Measurements from ENCODE around the gene TENM3. TPM values are rescaled to one million over a fixed set of nuclear protein-coding genes. Genes with fewer than 3 reads are reported as not detected.

The TENM3 gene
- total RNA-seq, 4 donors from 2014 or later = 19.7 to 47.2 (median 33.0) TPM

DNA sequence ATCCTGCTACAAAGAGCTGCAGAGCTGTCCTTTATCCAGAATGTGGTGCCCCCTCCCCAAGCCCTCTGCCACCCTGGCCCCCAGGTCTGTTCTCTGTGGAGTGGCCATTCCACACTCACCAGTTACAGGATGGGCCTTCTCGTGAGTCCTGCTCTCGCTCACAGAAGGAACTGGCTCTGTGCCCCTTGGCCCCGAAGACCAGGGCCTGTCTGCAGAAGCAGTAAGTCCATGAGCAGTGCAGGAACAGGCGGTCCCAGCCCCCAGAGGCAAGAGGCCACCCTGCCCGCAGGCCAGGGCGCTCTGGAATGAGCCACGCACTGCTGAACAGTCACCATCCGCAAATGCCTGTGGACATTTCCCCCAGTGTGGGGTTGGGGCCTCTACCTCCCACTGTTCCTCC, 581.8 kb downstream of the TENM3 start:
- TF ChIP-seq, protein P1, sequence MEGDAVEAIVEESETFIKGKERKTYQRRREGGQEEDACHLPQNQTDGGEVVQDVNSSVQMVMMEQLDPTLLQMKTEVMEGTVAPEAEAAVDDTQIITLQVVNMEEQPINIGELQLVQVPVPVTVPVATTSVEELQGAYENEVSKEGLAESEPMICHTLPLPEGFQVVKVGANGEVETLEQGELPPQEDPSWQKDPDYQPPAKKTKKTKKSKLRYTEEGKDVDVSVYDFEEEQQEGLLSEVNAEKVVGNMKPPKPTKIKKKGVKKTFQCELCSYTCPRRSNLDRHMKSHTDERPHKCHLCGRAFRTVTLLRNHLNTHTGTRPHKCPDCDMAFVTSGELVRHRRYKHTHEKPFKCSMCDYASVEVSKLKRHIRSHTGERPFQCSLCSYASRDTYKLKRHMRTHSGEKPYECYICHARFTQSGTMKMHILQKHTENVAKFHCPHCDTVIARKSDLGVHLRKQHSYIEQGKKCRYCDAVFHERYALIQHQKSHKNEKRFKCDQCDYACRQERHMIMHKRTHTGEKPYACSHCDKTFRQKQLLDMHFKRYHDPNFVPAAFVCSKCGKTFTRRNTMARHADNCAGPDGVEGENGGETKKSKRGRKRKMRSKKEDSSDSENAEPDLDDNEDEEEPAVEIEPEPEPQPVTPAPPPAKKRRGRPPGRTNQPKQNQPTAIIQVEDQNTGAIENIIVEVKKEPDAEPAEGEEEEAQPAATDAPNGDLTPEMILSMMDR (IDR thresholded peaks at IDR 0.05) = no peak
- no peak for DNase-seq (ENCODE audit: low spot score)
- ATAC-seq (ENCODE audit: low FRiP score) = no peak

DNA sequence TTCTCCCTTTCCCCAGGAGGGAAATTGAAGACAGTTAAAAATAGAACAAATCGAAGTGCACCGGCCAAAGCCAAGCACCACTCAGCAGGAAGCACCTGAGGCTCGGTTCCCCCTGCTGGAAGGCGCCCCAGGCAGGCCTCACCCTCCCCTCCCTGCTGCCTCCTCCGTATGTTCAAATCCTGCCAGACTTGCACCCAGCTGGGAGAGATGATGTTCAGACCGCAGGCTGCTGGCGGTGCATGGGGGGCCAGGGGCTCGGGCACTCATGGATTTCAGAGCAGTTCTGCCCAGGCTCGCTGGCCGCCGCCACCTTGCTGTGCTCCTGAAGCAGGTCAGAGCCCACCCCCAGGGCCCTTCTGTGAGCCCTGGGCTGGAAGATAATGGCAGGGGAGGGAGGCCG, 582.6 kb downstream of the TENM3 start:
- TF ChIP-seq, protein P1 (IDR thresholded peaks at IDR 0.05) = no peak
- DNase-seq (ENCODE audit: low spot score) = no peak
- no peak for ATAC-seq (ENCODE audit: low FRiP score)

DNA sequence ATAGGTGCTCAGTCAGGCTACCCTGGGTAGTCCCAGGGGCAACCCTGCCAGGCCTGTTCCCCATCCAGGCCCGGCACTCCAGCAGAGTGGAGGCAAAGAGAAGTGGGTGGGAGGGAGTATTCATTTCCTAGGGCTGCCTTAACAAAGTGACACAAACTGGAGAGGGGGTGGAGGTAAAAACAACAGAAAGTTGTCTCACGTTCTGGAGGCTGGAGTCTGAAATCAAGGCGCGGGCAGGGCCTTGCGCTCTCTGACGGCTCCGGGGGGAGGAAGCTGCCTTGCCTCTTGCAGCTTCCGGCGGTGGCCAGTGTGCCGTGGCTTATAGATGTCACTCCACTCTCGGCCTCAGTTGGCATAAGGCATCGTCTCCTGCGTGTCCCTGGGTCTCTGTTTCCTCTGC, 583.2 kb downstream of the TENM3 start:
- TF ChIP-seq, protein P1 (IDR thresholded peaks at IDR 0.05) = no peak
- no peak for ATAC-seq (ENCODE audit: low FRiP score)
- DNase-seq (ENCODE audit: low spot score) = no peak

DNA sequence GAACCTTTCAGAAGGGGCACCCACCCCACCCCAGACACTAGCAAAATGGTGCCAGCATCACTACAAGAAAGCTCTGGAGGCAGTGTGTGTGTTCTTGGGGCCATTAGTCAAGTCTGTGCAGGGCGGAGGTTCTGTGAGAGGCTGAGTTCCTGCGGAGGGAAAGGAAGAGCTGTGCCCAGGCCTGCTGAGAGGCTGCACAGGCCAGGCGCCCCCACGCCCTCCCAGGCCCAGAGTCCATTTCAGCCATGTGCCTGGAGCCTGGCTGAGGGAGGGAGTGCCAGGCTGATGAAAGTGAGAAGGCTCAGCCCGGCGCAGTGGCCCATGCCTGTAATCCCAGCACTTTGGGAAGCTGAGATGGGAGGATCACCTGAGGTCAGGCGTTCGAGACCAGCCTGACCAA, 584.0 kb downstream of the TENM3 start:
- ATAC-seq (ENCODE audit: low FRiP score) (no peak), DNase-seq (ENCODE audit: low spot score) (no peak)
- TF ChIP-seq, protein P1 (IDR thresholded peaks at IDR 0.05) = no peak

DNA sequence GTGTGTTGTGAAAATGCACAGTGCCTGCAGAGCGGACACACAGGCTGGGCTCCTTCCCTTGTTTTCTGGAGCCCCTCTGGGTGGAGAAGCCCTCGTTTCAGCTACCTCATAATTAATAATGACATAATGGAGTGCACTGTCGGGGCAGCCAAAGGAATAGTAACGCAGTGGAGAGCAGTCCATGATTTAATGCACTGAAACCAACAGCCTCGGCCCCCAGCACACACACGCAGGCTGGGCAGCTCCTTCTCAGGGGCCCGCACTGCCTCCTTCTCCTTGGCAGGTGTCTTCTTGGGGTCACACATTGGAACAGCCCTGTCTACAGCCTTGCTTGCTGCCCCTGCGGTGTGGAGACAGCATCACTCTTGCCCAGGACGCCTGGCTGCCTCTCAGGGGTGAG, 584.8 kb downstream of the TENM3 start:
- TF ChIP-seq, protein P1 (IDR thresholded peaks at IDR 0.05) = no peak
- ATAC-seq (ENCODE audit: low FRiP score) (no peak), DNase-seq (ENCODE audit: low spot score) (no peak)

DNA sequence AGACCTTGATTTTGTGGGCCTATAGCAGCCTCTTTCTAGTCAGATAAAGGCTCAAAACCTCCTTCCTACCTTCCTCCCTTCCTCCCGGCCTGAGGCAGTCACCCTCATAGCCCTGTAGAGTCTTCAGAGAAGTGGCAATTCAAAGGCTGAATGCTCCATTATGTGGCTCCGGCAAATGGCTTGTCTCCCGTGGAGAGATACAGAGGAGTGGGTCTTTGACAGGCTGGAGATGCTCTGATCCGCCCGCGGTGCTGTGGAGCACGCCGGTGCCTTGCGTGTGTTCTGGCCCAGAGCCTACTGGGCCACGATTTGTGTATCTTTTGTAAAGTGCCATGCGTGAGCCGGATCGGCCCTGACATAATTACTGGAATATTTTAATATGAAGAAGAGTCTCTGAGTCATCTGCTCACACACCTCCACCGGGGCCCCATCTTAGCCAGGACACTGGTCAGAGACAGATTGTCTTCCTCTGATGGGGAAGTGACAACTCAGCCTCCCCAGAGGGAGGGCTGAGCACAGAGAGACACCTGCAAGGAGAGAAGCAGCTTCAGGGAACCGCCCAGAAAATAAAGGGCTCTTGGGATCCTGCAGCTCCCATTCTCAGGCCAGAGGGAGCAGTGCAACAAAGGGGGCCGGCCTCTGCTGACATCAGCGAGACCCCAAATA, 585.3 kb downstream of the TENM3 start:
- TF ChIP-seq, protein P1 (IDR thresholded peaks at IDR 0.05) = no peak
- DNase-seq (ENCODE audit: low spot score) (no peak), ATAC-seq (ENCODE audit: low FRiP score) (no peak)

DNA sequence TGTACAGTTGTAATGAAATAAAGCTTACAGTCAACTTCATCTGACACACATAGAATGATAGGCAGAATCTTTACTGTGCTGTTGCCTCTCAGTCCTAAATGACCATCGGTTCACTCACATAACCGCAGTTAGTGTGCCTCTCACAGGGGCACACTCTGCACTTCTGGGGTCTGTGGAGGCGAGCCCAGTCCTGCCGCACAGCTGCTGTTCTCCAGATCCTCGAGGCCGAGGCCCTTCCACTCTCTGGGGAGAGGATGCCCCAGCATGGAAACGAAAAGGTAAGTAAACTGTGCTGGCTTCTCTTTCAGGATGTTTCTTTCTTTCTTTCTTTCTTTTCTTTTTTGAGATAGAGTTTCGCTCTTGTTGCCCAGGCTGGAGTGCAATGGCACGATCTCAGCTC, 586.0 kb downstream of the TENM3 start:
- TF ChIP-seq, protein P1 (IDR thresholded peaks at IDR 0.05) = no peak
- ATAC-seq (ENCODE audit: low FRiP score) = no peak
- no peak for DNase-seq (ENCODE audit: low spot score)

All from omental fat pad (tissue), 4 donors.